Thyroid gland (tissue), 4 donors: ENCODE results near the gene C2orf92.

Experiments
- CTCF ChIP-seq, 6 experiments: fragments of 200-600 bp in 3 of 6; fragments of 450-650 bp in 3 of 6; sonication (generic) in 3 of 6; IDR thresholded peaks; one replicate each; pipeline ENCODE4 v1.5.1; 2016 to 2019; ENCODE audit warnings: antibody characterized with exemption in 6 of 6, mild to moderate bottlenecking in 2 of 6, inconsistent platforms in 1 of 6, moderate library complexity in 1 of 6
- POLR2A ChIP-seq, 2 donors: fragments of 450-650 bp; IDR thresholded peaks; one replicate each; pipeline ENCODE4 v1.6.1; 2017; ENCODE audit warnings: antibody characterized with exemption in 2 of 2, mild to moderate bottlenecking in 2 of 2, moderate library complexity in 1 of 2

- TF ChIP-seq CTCF (IDR thresholded peaks at IDR 0.05), result no peak
- TF ChIP-seq POLR2A (IDR thresholded peaks at IDR 0.05), result no peak
Measured at GRCh38 chr2:97735161-97735561, 65.6 kb downstream of the C2orf92 start.
